ENCODE measurements around the gene KCNC1. TPM values are rescaled to one million over a fixed set of nuclear protein-coding genes. Genes with fewer than 3 reads are reported as not detected.

KCNC1 gene
- polyA plus RNA-seq: 1 to 10 TPM in 1 of 4 donors, under 1 TPM in 1, not detected in 2; 0.13 to 1.3 TPM
- long read RNA-seq, donor 1: 0 reads
- long read RNA-seq, donor 2: 0 reads
- long read RNA-seq, donor 3: 0 reads
- long read RNA-seq, donor 4: 0 reads
- long read RNA-seq, donor 5: 0 reads
- long read RNA-seq, donor 6: 0 reads
- long read RNA-seq, donor 7: 0 reads
- long read RNA-seq, donor 8: 0 reads
- long read RNA-seq, donor 9: 0 reads
- long read RNA-seq, donor 10: 0 reads

DNA sequence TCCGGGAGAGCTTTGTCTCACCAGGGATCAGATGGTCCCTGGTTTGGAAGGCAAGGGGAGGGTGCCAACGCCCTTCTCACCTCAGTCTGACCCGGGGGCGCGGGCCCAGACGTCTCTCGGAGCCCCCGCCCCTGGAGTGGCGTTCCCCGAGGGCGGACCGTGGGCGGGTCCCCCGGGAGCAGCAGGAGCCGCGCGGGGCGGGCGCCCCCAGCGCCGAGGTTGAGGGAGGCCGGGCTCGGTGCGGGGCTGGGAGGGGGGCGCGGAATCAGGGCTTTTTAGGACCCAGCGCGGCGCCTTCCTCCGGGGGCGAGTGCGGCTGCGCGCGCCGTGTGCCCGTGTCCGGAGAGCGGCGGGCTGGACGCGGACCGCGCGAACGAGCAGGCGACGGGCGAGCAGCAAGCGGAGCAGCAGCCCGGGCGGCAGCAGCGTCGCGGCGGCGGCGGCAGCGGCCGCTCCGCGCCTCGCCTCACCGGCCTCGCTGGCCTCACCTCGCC is at the start of gene KCNC1:
Gene KCNC1, plus strand, starts transcription at position 364 of the 494 bp plus-strand sequence. CDS start 1,222 bp downstream, outside the sequence.
- no peak within 1 kb of the TSS for H3K27ac ChIP-seq (ENCODE audit: low read depth in 1 of 3, low read length in 2 of 3)
- H3K27me3 ChIP-seq (ENCODE audit: control insufficient read depth in 3 of 3, insufficient read depth in 3 of 3, low read length in 3 of 3): peaks cover 10 to 75% (median 35%) of the 10 kb centered on the region in 3 donors
- no peaks in the 10 kb centered on the region for H3K9me3 ChIP-seq (ENCODE audit: control insufficient read depth in 2 of 2, insufficient read depth in 1 of 2, low read depth in 1 of 2, low read length in 1 of 2)
- H3K4me1 ChIP-seq (ENCODE audit: control insufficient read depth in 3 of 3, insufficient read depth in 2 of 3, low read depth in 1 of 3, low read length in 2 of 3): peaks cover 0 to 4% (median 0%) of the 10 kb centered on the region in 3 donors
- H3K4me3 ChIP-seq (ENCODE audit: low read depth in 1 of 3, low read length in 3 of 3): peak within 1 kb of the TSS in 2 of 3 donors; percentile 18 to 41
- WGBS, 3 donors: 1% methylated on average over 47 to 66 of the region's 66 CpGs
- H3K36me3 ChIP-seq (ENCODE audit: control insufficient read depth in 3 of 3, insufficient read depth in 2 of 3, low read depth in 1 of 3, low read length in 3 of 3): no peaks in the 10 kb centered on the region
- peak in 1 of 2 donors; percentile 56 for DNase-seq
- FAIRE-seq: no peak

DNA sequence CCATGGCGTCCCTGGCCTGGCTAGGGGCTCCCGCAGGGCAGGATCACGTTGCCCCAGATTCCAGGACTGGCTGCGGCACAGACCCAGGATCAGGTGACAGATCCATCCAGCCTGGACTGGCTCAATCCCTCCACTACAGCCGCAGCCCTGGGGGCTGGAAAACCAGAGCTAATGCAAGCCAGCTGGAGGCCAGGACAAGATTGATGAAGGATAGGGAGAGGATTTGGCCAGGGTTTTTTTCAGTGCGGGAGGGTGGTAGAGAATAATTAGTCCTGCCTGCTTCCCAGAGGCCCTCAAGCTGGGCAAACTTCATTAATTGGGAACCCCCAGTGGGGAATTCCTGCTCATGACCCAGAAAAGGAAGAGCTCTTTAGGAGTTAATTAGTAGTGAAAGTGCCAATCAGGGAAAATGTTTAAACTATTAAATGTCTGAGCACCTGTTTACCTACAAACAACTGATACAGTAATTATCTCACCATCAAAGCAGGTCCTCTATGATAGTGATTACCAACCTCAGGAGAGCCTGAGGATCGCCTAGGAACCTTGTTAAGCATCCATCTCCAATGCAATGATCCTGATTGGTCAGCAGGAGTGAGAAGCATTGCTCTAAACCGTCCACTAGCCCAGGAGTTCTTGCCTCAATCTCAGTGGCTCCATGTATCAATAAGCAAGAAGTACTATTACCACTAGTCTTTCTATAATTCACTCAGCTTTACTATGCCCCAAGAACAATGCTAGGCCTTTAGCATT is 48.2 kb upstream of the KCNC1 start:
- WGBS, 3 donors: 47 to 55% (median 50%) methylated on average over 8 of the region's 8 CpGs
- DNase-seq (no peak), FAIRE-seq (no peak)
- Histone ChIP-seq H3K4me1 (ENCODE audit: control insufficient read depth in 3 of 3, insufficient read depth in 2 of 3, low read depth in 1 of 3, low read length in 2 of 3) (no peaks in the 10 kb centered on the region), H3K27ac (ENCODE audit: low read depth in 1 of 3, low read length in 2 of 3) (no peak overlapping the region), H3K4me3 (ENCODE audit: low read depth in 1 of 3, low read length in 3 of 3) (no peak overlapping the region), H3K27me3 (ENCODE audit: control insufficient read depth in 3 of 3, insufficient read depth in 3 of 3, low read length in 3 of 3) (peaks cover 0 to 35% (median 3%) of the 10 kb centered on the region in 3 donors), H3K9me3 (ENCODE audit: control insufficient read depth in 2 of 2, insufficient read depth in 1 of 2, low read depth in 1 of 2, low read length in 1 of 2) (no peaks in the 10 kb centered on the region), H3K36me3 (ENCODE audit: control insufficient read depth in 3 of 3, insufficient read depth in 2 of 3, low read depth in 1 of 3, low read length in 3 of 3) (no peaks in the 10 kb centered on the region)

- Histone ChIP-seq H3K27me3 (ENCODE audit: control insufficient read depth in 3 of 3, insufficient read depth in 3 of 3, low read length in 3 of 3) (peaks cover 0 to 47% (median 8%) of the 10 kb centered on the region in 3 donors), H3K9me3 (ENCODE audit: control insufficient read depth in 2 of 2, insufficient read depth in 1 of 2, low read depth in 1 of 2, low read length in 1 of 2) (no peaks in the 10 kb centered on the region), H3K36me3 (ENCODE audit: control insufficient read depth in 3 of 3, insufficient read depth in 2 of 3, low read depth in 1 of 3, low read length in 3 of 3) (no peaks in the 10 kb centered on the region), H3K4me3 (ENCODE audit: low read depth in 1 of 3, low read length in 3 of 3) (no peak overlapping the region), H3K4me1 (ENCODE audit: control insufficient read depth in 3 of 3, insufficient read depth in 2 of 3, low read depth in 1 of 3, low read length in 2 of 3) (no peaks in the 10 kb centered on the region), H3K27ac (ENCODE audit: low read depth in 1 of 3, low read length in 2 of 3) (no peak overlapping the region)
- WGBS, 3 donors: 81 to 86% (median 86%) methylated on average over 18 of the region's 18 CpGs
- DNase-seq (no peak), FAIRE-seq (no peak)
Observed at GRCh38 chr11:17687946-17688670, 46.5 kb upstream of the KCNC1 start.

DNA sequence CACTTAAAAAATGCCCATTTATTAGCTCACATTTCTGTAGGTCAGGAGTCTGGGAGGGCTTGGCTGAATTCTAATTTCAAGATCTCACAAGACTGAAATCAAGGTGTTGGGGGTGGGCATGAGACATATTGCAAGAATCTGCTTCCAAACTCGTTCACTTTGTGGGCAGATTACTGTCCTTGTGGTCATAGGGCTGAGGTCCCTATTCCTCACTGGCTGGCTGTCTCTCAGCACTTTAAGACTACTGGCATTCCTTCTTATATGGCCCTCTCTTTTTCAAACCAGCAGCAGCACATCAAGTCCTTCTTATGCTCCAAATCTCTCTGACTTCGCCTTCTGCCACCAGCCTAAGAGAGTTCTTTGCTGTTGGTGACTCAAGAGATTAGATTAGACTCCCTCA is 43.0 kb upstream of the KCNC1 start:
- FAIRE-seq (no peak), DNase-seq (no peak)
- 32 to 60% (median 55%) methylated on average over 2 of the region's 2 CpGs for WGBS, 3 donors
- Histone ChIP-seq H3K4me1 (ENCODE audit: control insufficient read depth in 3 of 3, insufficient read depth in 2 of 3, low read depth in 1 of 3, low read length in 2 of 3) (no peaks in the 10 kb centered on the region), H3K27ac (ENCODE audit: low read depth in 1 of 3, low read length in 2 of 3) (no peak overlapping the region), H3K4me3 (ENCODE audit: low read depth in 1 of 3, low read length in 3 of 3) (no peak overlapping the region), H3K36me3 (ENCODE audit: control insufficient read depth in 3 of 3, insufficient read depth in 2 of 3, low read depth in 1 of 3, low read length in 3 of 3) (no peaks in the 10 kb centered on the region), H3K27me3 (ENCODE audit: control insufficient read depth in 3 of 3, insufficient read depth in 3 of 3, low read length in 3 of 3) (peaks cover 6 to 58% (median 22%) of the 10 kb centered on the region in 3 donors), H3K9me3 (ENCODE audit: control insufficient read depth in 2 of 2, insufficient read depth in 1 of 2, low read depth in 1 of 2, low read length in 1 of 2) (no peaks in the 10 kb centered on the region)

- Histone ChIP-seq H3K4me1 (ENCODE audit: control insufficient read depth in 3 of 3, insufficient read depth in 2 of 3, low read depth in 1 of 3, low read length in 2 of 3) (no peaks in the 10 kb centered on the region), H3K4me3 (ENCODE audit: low read depth in 1 of 3, low read length in 3 of 3) (no peak overlapping the region), H3K27me3 (ENCODE audit: control insufficient read depth in 3 of 3, insufficient read depth in 3 of 3, low read length in 3 of 3) (peaks cover 6 to 62% (median 24%) of the 10 kb centered on the region in 3 donors), H3K9me3 (ENCODE audit: control insufficient read depth in 2 of 2, insufficient read depth in 1 of 2, low read depth in 1 of 2, low read length in 1 of 2) (no peaks in the 10 kb centered on the region), H3K27ac (ENCODE audit: low read depth in 1 of 3, low read length in 2 of 3) (no peak overlapping the region), H3K36me3 (ENCODE audit: control insufficient read depth in 3 of 3, insufficient read depth in 2 of 3, low read depth in 1 of 3, low read length in 3 of 3) (no peaks in the 10 kb centered on the region)
- DNase-seq (no peak), FAIRE-seq (no peak)
- 50 to 56% (median 52%) methylated on average over 10 of the region's 10 CpGs for WGBS, 3 donors
Observed at GRCh38 chr11:17691976-17692375, 42.6 kb upstream of the KCNC1 start.

DNA sequence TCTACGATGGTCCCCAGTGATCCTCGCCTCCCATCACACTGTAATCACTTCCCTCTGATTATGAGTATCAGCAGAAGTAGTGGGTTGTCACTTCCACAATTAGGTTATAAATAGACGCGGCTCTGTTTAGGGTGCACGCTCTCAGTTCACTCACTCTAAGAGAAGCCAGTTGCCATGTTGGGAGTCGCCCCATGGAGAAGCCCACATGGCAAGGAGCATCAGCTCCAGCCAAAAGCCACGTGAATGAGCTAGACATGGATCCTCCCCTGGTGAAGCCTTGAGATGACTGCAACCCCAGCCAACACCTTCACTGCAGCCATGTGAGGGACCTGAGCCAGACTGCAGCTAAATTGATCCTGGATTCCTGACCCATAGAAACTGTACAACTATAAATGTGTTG is 41.6 kb upstream of the KCNC1 start:
- WGBS, 3 donors: 69 to 82% (median 79%) methylated on average over 7 of the region's 7 CpGs
- FAIRE-seq: no peak
- H3K9me3 ChIP-seq (ENCODE audit: control insufficient read depth in 2 of 2, insufficient read depth in 1 of 2, low read depth in 1 of 2, low read length in 1 of 2): no peaks in the 10 kb centered on the region
- H3K4me3 ChIP-seq (ENCODE audit: low read depth in 1 of 3, low read length in 3 of 3): no peak overlapping the region
- H3K27me3 ChIP-seq (ENCODE audit: control insufficient read depth in 3 of 3, insufficient read depth in 3 of 3, low read length in 3 of 3): peaks cover 9 to 65% (median 24%) of the 10 kb centered on the region in 3 donors
- H3K4me1 ChIP-seq (ENCODE audit: control insufficient read depth in 3 of 3, insufficient read depth in 2 of 3, low read depth in 1 of 3, low read length in 2 of 3): no peaks in the 10 kb centered on the region
- no peaks in the 10 kb centered on the region for H3K36me3 ChIP-seq (ENCODE audit: control insufficient read depth in 3 of 3, insufficient read depth in 2 of 3, low read depth in 1 of 3, low read length in 3 of 3)
- H3K27ac ChIP-seq (ENCODE audit: low read depth in 1 of 3, low read length in 2 of 3): no peak overlapping the region
- DNase-seq: no peak

GRCh38 chr11:17693531-17693930 is 41.0 kb upstream of the KCNC1 start:
- Histone ChIP-seq H3K27me3 (ENCODE audit: control insufficient read depth in 3 of 3, insufficient read depth in 3 of 3, low read length in 3 of 3) (peaks cover 9 to 59% (median 24%) of the 10 kb centered on the region in 3 donors), H3K4me1 (ENCODE audit: control insufficient read depth in 3 of 3, insufficient read depth in 2 of 3, low read depth in 1 of 3, low read length in 2 of 3) (no peaks in the 10 kb centered on the region), H3K36me3 (ENCODE audit: control insufficient read depth in 3 of 3, insufficient read depth in 2 of 3, low read depth in 1 of 3, low read length in 3 of 3) (no peaks in the 10 kb centered on the region), H3K4me3 (ENCODE audit: low read depth in 1 of 3, low read length in 3 of 3) (no peak overlapping the region), H3K27ac (ENCODE audit: low read depth in 1 of 3, low read length in 2 of 3) (no peak overlapping the region), H3K9me3 (ENCODE audit: control insufficient read depth in 2 of 2, insufficient read depth in 1 of 2, low read depth in 1 of 2, low read length in 1 of 2) (no peaks in the 10 kb centered on the region)
- WGBS, 3 donors: 34 to 54% (median 37%) methylated on average over 4 of the region's 4 CpGs
- no peak for DNase-seq
- no peak for FAIRE-seq

- Histone ChIP-seq H3K9me3 (ENCODE audit: control insufficient read depth in 2 of 2, insufficient read depth in 1 of 2, low read depth in 1 of 2, low read length in 1 of 2) (no peaks in the 10 kb centered on the region), H3K4me3 (ENCODE audit: low read depth in 1 of 3, low read length in 3 of 3) (no peak overlapping the region), H3K36me3 (ENCODE audit: control insufficient read depth in 3 of 3, insufficient read depth in 2 of 3, low read depth in 1 of 3, low read length in 3 of 3) (no peaks in the 10 kb centered on the region), H3K4me1 (ENCODE audit: control insufficient read depth in 3 of 3, insufficient read depth in 2 of 3, low read depth in 1 of 3, low read length in 2 of 3) (no peaks in the 10 kb centered on the region), H3K27ac (ENCODE audit: low read depth in 1 of 3, low read length in 2 of 3) (no peak overlapping the region), H3K27me3 (ENCODE audit: control insufficient read depth in 3 of 3, insufficient read depth in 3 of 3, low read length in 3 of 3) (peaks cover 9 to 60% (median 24%) of the 10 kb centered on the region in 3 donors)
- DNase-seq: no peak
- WGBS, 3 donors: 81 to 92% (median 83%) methylated on average over 10 of the region's 10 CpGs
- no peak for FAIRE-seq
Observed at GRCh38 chr11:17694494-17695110, 40.0 kb upstream of the KCNC1 start.
